NOMO-1 treated with DMSO at 0.1 percent for 48 hours (cell line): ENCODE measurements around the gene MAGEB6B.
"Not testable (repeated sequence)": the region's sequence is repeated elsewhere in the genome, so short reads cannot be mapped to it uniquely, and the experiment has no call there.

ENCODE experiments used
- DNase-seq: peaks from one replicate; lab custom pipeline; 2025; ENCODE audit not compliant: unreplicated experiment; lab: John Stamatoyannopoulos, UW

MAGEB6B gene, protein sequence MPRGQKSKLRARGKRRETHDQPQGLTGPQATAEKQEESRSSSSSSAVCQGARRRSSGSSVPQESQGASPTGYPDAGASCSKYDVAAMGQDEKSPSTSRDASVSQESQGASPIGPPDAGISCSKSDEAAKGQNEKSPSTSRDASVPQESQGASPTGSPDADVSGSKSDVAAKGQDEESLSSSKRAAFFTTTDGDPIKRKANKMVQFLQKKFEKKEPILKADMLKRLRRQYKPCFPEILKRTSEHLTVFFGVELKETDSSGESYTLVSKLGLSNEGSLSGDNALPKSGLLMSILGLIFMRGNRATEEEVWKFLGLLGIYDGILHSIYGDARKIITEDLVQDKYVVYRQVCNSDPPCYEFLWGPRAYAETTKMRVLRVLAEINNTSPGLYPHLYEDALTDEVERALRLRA

GRCh38 chrX:26160301-26160700, at the start of gene MAGEB6B:
TSS of gene MAGEB6B (plus strand) at chrX:26160601. CDS start at chrX:26160601, 0 bp downstream.
- DNase-seq: no peak

GRCh38 chrX:26138274-26138673, 22.1 kb upstream of the MAGEB6B start, which contains the start of gene MAGEB18:
TSS of gene MAGEB18 (plus strand) at chrX:26138343. CDS start at chrX:26138986, 643 bp downstream.
- no peak for DNase-seq

DNA sequence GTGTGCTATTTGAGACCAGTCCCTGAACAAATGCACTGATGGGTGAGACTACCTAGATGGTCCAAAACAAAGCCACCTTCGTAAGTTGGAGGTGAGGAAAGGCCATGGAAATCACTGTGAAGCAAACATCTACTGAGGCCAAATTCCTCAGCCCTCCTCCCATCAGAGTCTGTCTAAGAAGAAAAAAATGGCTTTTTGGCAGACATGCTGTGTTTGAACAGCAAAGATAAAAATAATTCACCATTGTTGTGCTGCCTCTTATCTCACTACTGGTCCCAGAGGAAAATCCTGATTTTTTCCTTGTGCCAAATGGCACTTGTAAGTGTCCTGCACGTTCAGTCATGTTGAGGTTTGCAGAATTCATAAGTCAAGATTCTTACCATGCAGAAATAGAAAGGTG, 14.4 kb upstream of the MAGEB6B start:
- no peak for DNase-seq

DNA sequence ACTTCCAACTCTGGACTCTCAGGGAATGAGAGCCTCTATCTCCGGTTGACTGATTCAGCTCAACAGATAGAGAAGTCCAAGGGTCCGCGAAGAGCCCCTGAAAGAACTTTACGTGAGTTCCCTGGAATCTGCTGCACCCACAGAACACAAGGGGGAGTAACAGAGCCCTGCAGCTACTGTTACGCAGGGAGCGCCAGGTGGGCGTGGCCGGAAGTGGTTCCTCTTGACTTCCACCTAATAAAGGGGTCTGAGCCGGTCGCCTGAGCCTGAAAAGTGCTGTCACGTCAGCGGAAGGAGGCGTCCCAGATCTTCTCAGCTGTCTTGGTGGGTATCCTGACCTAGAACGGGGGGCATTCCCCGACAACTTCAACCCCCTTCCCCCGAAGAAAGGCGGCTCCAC, 31.8 kb downstream of the MAGEB6B start, which contains the start of gene MAGEB6:
Gene MAGEB6 (plus strand): TSS at position 237 of the 400 bp plus-strand sequence. CDS start 1,407 bp downstream, outside the sequence.
- no peak for DNase-seq

GRCh38 chrX:26203561-26203960, 43.2 kb downstream of the MAGEB6B start:
- no peak for DNase-seq

DNA sequence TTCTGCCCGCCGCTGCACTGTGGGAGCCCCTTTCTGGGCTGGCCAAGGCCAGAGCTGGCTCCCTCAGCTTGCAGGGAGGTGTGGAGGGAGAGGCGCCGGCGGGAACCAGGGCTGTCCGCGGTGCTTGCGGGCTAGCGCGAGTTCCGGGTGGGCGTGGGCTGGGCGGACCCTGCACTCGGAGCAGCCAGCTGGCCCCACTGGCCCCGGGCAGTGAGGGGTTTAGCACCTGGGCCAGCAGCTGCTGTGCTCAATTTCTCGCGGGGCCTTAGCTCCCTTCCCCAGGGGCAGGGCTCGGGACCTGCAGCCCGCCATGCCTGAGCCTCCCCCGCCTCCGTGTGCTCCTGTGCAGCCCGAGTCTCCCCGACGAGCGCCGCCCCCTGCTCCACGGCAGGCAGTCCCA, 44.3 kb downstream of the MAGEB6B start:
- DNase-seq: not testable (repeated sequence)

DNA sequence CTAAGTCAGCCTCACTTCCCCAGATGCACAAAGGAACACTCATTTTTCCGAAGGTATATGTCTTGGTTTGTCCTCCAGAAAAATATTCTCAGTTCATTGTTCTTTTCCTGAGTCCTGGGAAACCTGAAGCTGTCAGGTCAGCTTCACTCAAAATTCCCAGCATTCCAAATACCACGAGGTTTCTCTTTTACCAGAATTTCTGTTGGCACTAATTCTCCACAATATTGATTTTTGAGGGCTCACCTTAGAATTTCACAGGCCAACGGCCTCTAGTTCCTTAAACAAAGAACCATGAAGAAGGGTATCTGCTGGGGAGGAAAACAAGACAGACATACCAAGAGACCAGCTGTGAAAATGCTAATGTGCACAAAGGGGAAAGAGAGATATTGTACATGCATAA, 47.6 kb downstream of the MAGEB6B start:
- DNase-seq: no peak
